ENCODE results near the gene CDKAL1. TPM values are rescaled to one million over a fixed set of nuclear protein-coding genes. Genes with fewer than 3 reads are reported as not detected.
"Not testable (repeated sequence)": the region's sequence is repeated elsewhere in the genome, so short reads cannot be mapped to it uniquely, and the experiment has no call there.

CDKAL1 gene
- polyA plus RNA-seq, 12 donors, result 10.0 to 17.3 (median 14.8) TPM; not detected in 1

- DNase-seq, result no peak
Measured at GRCh38 chr6:21023210-21023609, 489.0 kb downstream of the CDKAL1 start.

DNA sequence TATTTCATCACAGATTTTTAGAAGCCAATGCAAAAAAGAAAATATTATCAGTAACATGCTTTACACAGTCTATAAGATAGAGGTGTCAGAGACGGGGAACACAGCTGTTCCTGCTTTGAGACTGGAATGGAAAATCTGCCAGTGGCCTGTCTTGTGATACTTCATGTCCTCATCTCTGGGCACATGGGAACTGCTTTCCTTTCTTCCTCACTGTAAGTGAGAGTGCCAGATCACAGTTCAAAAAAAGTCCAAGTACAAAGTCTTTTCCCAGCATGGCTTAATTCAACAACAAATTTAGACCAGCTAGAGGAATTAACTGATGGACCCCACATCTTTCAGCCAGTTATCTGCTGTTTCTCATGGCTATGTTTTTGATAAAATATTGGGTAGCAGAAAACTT is 490.4 kb downstream of the CDKAL1 start:
- no peak for DNase-seq

GRCh38 chr6:21026576-21027273 is 492.5 kb downstream of the CDKAL1 start:
- no peak for DNase-seq

DNA sequence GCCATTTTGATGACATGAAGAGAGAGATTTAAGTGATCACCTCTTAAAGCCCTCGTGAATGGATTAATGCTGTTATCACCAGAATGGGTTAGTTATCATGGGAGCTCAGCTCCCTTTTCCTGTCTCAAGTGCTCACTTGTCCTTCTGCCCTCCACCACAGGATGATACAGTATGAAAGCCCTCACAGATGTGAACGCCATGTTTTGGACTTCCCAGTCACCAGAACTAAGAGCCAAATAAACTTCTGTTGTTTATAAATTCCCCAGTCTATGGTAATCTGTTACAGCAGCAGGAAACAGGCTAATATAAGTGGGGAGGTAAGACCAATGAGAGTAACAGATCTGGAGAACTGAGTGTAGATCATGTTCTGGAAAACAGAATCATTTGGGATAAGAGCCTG is 493.2 kb downstream of the CDKAL1 start:
- DNase-seq, result no peak

DNA sequence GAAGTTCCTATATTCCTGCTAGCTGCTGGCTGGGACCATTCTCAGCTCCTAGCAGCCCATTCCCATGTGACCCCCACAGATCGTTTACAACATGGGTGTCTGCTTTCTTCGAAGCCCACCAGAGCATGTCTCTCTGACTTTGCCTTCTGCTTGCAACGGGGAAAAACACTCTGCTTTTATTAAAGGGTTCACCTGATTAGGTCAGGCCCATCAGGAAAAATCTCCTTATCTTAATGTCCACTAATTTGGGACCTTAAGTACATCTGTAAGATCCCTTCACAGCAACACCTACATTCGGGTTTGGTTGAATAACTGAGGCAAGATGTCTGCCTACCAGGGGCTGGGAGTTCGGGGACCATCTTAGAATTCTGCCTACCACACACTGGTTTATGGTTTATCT is 496.9 kb downstream of the CDKAL1 start:
- DNase-seq, result no peak

- DNase-seq, result peak; percentile 12
Measured at GRCh38 chr6:21033084-21033483, 498.8 kb downstream of the CDKAL1 start.

- peak; percentile 81 for DNase-seq
Measured at GRCh38 chr6:21033575-21034026, 499.3 kb downstream of the CDKAL1 start.

GRCh38 chr6:21034345-21034744 is 500.1 kb downstream of the CDKAL1 start:
- DNase-seq, result no peak

GRCh38 chr6:21037453-21037852 is 503.2 kb downstream of the CDKAL1 start:
- no peak for DNase-seq

DNA sequence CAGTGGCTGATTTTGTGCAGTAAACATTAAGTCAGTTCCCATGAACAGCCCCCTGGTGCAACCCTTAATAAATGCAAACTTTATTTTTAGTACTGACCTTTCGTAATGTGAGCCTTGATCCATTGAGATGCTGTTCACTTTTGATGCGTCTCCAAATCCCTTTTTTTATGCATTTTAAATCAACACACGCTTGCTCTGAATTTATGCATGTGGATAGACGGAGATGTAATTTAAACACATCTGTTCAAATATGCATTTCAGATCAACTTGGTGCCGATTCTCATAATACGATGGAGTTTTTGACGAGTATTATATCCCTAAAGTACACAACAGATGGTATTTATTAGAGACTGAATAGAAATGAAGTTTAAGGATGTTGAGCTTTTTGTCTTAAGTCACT is 505.7 kb downstream of the CDKAL1 start:
- DNase-seq, result peak; percentile 45

GRCh38 chr6:21045135-21045700 is 511.0 kb downstream of the CDKAL1 start:
- no peak for DNase-seq

DNA sequence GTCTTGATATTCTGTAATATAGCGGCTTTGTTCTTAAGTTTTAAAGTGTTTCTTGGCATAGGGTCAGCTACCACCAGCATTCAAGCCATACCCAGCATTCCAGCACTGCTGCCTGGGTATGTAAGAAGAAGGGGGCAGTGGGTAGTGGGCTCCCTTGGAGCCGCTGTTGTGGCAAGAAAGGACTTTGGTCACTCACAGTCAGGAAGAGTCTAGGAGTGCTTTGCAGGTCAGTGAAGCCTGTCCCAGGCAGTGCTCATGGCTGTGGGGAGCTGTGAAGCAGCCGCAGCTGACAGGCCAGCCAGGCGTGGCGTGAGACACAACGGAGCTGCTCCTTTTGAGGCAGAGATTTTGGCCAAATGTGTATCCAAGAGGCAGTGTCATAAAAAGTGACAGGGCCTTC is 512.0 kb downstream of the CDKAL1 start:
- no peak for DNase-seq

DNA sequence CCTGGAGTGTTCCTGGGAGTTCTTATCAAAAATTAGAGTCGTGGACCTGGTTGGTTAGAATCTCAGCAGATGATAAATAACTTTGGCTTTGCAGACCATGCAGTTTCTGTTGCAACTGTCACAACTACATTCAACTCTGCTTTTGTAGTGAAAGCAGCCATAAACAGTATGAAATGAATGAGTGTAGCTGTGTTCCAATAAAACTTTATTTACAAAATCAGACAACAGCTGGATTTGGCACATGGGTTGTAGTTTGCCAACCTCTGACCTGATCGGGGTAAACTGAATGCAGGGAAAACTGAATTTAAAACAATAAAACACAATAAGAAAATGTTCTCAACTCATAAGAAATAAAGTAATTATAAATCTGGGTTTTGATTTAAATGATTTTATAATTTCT is 513.8 kb downstream of the CDKAL1 start:
- no peak for DNase-seq

DNA sequence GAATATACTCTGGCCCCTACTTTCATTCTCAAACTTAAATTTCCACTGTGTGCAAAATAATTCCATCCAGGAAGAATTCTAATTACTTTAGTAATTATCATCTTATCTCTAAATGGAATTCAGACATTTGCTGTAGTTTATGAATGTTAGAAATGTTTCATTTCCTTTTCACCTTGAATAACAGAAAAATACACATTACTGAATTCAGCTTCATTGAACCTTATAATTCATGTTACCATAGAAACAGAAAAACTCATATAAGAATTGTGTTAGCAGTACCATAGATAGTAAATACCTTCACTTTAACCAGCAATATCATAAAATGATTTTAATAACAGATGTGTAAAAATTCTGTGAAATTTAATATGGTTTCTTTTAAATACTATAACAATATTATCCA is 514.9 kb downstream of the CDKAL1 start:
- DNase-seq, result no peak

- no peak for DNase-seq
Measured at GRCh38 chr6:21049572-21049971, 515.3 kb downstream of the CDKAL1 start.

DNA sequence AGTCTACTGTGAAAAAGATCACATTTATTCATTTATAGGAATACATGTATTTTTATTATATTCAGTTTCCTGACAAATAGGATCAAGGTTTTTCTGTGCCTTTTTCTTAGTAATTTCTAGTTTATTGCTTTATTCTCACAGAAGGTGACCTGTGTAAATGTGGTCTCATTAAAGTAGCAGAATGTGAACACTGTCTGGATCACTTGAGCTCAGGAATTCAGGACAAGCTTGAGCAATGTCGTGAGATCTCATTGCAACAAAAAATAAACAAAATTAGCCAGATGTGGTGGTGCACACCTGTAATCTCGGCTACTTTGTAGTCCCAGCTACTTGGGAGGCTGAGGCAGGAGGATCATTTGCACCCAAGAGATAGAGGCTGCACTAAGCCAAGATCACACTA is 516.7 kb downstream of the CDKAL1 start:
- no peak for DNase-seq

DNA sequence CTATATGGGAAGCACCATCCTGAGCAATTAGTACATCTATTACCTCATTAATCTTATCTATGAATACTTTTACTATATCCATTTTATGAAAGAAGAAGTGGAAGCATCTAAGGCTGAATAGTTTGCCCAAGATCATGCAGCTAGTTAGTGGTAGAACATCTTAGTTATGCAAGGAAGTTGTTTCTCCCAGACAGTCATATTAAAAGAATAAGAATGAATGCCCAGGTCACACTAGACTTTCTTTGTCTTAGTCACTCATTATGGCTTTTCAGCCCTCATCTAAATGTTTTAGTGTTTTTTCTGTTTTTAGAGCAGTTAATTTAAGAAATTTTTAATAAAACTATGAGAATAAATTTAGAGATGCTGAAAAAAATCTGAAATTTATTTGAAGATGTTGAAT is 517.5 kb downstream of the CDKAL1 start:
- no peak for DNase-seq

DNA sequence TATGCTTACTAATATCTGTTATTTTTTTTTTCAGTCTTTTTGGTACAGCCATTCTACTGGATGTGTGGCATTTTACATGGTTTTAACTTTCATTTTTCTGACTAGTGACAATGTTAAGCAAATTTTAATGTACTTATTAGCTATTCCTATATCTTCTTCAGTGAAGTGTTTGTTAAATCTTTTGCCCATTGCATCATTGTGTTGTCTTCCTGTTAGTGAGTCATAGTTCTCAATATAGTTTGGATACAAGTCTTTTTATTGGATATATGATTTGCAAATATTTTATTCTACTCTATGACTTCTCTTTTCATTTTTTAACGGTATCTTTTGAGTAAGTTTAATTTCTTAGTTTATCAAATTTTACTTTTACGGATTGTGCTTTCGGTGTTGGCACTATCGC is 519.4 kb downstream of the CDKAL1 start:
- DNase-seq, result no peak

- not testable (repeated sequence) for DNase-seq
Measured at GRCh38 chr6:21055480-21055879, 521.2 kb downstream of the CDKAL1 start.

DNA sequence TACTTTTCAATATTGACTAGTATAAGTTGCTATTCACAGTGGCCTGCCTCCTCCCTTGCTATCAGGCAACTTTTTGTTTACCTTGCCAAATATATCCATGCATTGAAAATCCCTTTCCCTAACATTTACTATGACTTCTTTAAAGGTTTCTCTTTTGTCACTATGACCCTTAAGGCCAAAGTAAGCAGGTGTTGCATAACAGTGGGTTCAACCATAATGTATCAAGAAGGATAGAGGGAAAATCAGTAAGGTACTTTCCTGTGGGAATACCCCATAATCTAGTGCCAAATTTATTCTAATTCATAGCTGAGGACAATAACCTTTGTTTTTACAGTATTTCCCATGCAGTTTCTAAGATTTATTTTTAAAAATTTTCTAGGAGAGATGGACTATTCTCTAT is 527.6 kb downstream of the CDKAL1 start:
- DNase-seq, result no peak

DNA sequence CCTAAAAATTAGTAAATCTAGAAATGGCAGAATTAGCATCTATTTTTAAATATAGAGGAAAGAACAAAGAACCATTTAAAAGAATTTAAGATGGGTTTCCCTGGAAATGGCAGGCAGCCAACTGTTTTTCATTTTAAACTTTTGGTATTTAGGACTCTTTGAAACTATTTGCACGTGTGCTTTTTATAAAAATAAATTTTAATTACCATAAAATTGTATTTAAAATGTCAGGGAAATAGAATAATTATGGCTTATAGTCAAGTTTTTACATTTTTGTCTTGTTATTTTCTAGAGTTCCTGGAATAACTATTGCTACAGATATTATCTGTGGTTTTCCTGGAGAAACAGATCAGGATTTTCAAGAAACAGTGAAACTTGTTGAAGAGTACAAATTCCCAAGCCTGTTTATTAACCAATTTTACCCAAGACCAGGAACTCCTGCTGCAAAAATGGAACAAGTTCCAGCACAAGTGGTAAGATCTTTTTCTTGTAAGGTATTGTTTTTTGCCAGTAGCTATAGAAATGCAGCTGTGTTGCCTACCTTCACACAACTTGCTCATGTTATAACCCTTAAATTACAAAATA is 530.6 kb downstream of the CDKAL1 start:
- no peak for DNase-seq

DNA sequence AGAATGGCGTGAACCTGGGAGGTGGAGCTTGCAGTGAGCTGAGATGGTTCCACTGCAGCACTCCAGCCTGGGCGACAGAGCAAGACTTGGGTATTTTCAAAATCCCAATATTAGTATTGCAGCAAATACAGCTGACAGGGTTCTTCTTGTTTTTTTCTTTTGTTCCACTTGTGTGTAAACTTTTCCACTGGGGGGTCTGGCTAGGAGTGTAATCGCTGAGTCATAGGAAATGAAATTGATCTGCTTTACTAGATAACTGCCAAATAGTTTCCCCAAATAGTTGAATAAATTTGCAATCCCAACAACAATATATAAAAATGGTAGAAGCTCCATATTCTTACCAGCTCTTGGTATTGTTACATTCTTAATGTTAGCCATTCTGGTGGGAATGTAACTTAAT is 533.3 kb downstream of the CDKAL1 start:
- DNase-seq, result no peak

DNA sequence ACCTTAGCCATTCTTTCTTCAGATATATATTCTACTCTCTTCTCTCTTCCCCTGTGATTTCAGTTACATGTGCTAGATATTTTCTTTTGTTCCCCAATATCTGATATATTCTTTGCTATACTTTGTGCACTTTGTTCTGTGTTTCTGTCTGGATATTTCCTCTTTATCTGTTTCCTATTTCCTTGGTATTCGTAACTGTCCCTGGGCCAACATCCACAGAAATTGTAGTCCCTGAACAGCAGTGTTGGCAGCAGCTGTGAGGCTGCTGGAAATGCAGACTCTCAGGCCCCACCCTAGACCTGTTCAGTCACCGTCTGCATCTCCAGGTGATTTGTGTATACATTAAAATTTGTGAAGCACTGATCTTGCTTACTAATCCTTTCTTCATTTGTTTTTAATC is 536.4 kb downstream of the CDKAL1 start:
- no peak for DNase-seq
